ENCODE measurements around the gene SHMT1.
"Not testable (repeated sequence)": the region's sequence is repeated elsewhere in the genome, so short reads cannot be mapped to it uniquely, and the experiment has no call there.

SHMT1 gene

GRCh38 chr17:18363101-18364049 is at the start of gene SHMT1:
TSS of gene SHMT1 (minus strand) at chr17:18363550. CDS start at chr17:18355981, 7,569 bp downstream.
- H3K27ac ChIP-seq, result peak within 1 kb of the TSS; percentile 43
- DNase-seq (ENCODE audit: low read depth, low spot score), result peak; percentile 34

- DNase-seq (ENCODE audit: low read depth, low spot score), result not testable (repeated sequence)
- peak overlapping the region; percentile 64 for H3K27ac ChIP-seq
Measured at GRCh38 chr17:18412001-18412538, 48.7 kb upstream of the SHMT1 start.

GRCh38 chr17:18411377-18411864 is 48.1 kb upstream of the SHMT1 start:
- H3K27ac ChIP-seq, result peak overlapping the region; percentile 64
- not testable (repeated sequence) for DNase-seq (ENCODE audit: low read depth, low spot score)

GRCh38 chr17:18410736-18411135 is 47.4 kb upstream of the SHMT1 start:
- not testable (repeated sequence) for H3K27ac ChIP-seq; DNase-seq (ENCODE audit: low read depth, low spot score)

- H3K27ac ChIP-seq, result peak overlapping the region; percentile 9
- not testable (repeated sequence) for DNase-seq (ENCODE audit: low read depth, low spot score)
Measured at GRCh38 chr17:18409321-18409720, 46.0 kb upstream of the SHMT1 start.

- not testable (repeated sequence) for DNase-seq (ENCODE audit: low read depth, low spot score)
- H3K27ac ChIP-seq, result peak overlapping the region; percentile 9
Measured at GRCh38 chr17:18408906-18409305, 45.6 kb upstream of the SHMT1 start.

GRCh38 chr17:18403604-18404003 is 40.3 kb upstream of the SHMT1 start:
- not testable (repeated sequence) for DNase-seq (ENCODE audit: low read depth, low spot score); H3K27ac ChIP-seq

- DNase-seq (ENCODE audit: low read depth, low spot score); H3K27ac ChIP-seq: not testable (repeated sequence)
Measured at GRCh38 chr17:18403166-18403565, 39.8 kb upstream of the SHMT1 start.

- not testable (repeated sequence) for H3K27ac ChIP-seq; DNase-seq (ENCODE audit: low read depth, low spot score)
Measured at GRCh38 chr17:18401872-18402590, 38.7 kb upstream of the SHMT1 start.

GRCh38 chr17:18388728-18389127 is 25.4 kb upstream of the SHMT1 start:
- not testable (repeated sequence) for H3K27ac ChIP-seq

GRCh38 chr17:18388266-18388665 is 24.9 kb upstream of the SHMT1 start:
- not testable (repeated sequence) for DNase-seq (ENCODE audit: low read depth, low spot score); H3K27ac ChIP-seq

More at GRCh38 chr17:18388728-18389127, 25.4 kb upstream of the SHMT1 start:
- DNase-seq (ENCODE audit: low read depth, low spot score), result not testable (repeated sequence)

GRCh38 chr17:18387583-18387982 is 24.2 kb upstream of the SHMT1 start:
- DNase-seq (ENCODE audit: low read depth, low spot score); H3K27ac ChIP-seq: not testable (repeated sequence)

- H3K27ac ChIP-seq; DNase-seq (ENCODE audit: low read depth, low spot score): not testable (repeated sequence)
Measured at GRCh38 chr17:18384271-18384670, 20.9 kb upstream of the SHMT1 start.

- not testable (repeated sequence) for DNase-seq (ENCODE audit: low read depth, low spot score); H3K27ac ChIP-seq
Measured at GRCh38 chr17:18383079-18383481, 19.7 kb upstream of the SHMT1 start.

- H3K27ac ChIP-seq, result no peak overlapping the region
- DNase-seq (ENCODE audit: low read depth, low spot score), result no peak
Measured at GRCh38 chr17:18382441-18383078, 19.2 kb upstream of the SHMT1 start.

GRCh38 chr17:18381953-18382245 is 18.5 kb upstream of the SHMT1 start:
- no peak for DNase-seq (ENCODE audit: low read depth, low spot score)

GRCh38 chr17:18381158-18381952 is 18.0 kb upstream of the SHMT1 start:
- H3K27ac ChIP-seq, result no peak overlapping the region
- DNase-seq (ENCODE audit: low read depth, low spot score), result no peak

More at GRCh38 chr17:18381953-18382245, 18.5 kb upstream of the SHMT1 start:
- H3K27ac ChIP-seq, result no peak overlapping the region

GRCh38 chr17:18380471-18381157 is 17.3 kb upstream of the SHMT1 start:
- H3K27ac ChIP-seq, result no peak overlapping the region
- no peak for DNase-seq (ENCODE audit: low read depth, low spot score)
